Measurements from ENCODE around the gene SLC16A10. TPM values are rescaled to one million over a fixed set of nuclear protein-coding genes. Genes with fewer than 3 reads are reported as not detected.

Gene SLC16A10
- total RNA-seq, 2 donors from 2014 or later = 24.4 to 32.4 TPM

GRCh38 chr6:111072801-111073360, 14.4 kb upstream of the SLC16A10 start:
- no peak for DNase-seq (ENCODE audit: low spot score)
- no peak for ATAC-seq (ENCODE audit: insufficient number of reproducible peaks, low FRiP score, low read depth)
- no peak for TF ChIP-seq CTCF (IDR thresholded peaks at IDR 0.05)
- no peaks in the 10 kb centered on the region for H3K9me3 ChIP-seq
- no peaks in the 10 kb centered on the region for H3K36me3 ChIP-seq
- no peak overlapping the region for H3K4me3 ChIP-seq
- no peak overlapping the region for H3K27ac ChIP-seq
- H3K27me3 ChIP-seq (replicated peaks; ENCODE audit: insufficient read depth) = no peaks in the 10 kb centered on the region
- H3K4me1 ChIP-seq (ENCODE audit: control insufficient read depth in 1 of 2, low read depth in 2 of 2) = peaks cover 0 to 16% of the 10 kb centered on the region in 2 donors

- Histone ChIP-seq H3K27me3 (replicated peaks; ENCODE audit: insufficient read depth) (no peaks in the 10 kb centered on the region), H3K4me3 (no peak overlapping the region), H3K27ac (no peak overlapping the region), H3K9me3 (no peaks in the 10 kb centered on the region), H3K4me1 (ENCODE audit: control insufficient read depth in 1 of 2, low read depth in 2 of 2) (peaks cover 0 to 16% of the 10 kb centered on the region in 2 donors), H3K36me3 (no peaks in the 10 kb centered on the region)
- ATAC-seq (ENCODE audit: insufficient number of reproducible peaks, low FRiP score, low read depth) (no peak), DNase-seq (ENCODE audit: low spot score) (no peak)
- TF ChIP-seq CTCF (IDR thresholded peaks at IDR 0.05) = no peak
Measured at GRCh38 chr6:111074311-111074710, 13.0 kb upstream of the SLC16A10 start.

GRCh38 chr6:111076024-111076695, 11.1 kb upstream of the SLC16A10 start:
- Histone ChIP-seq H3K4me3 (no peak overlapping the region), H3K27ac (peak overlapping the region in 1 of 2 donors; percentile 35), H3K36me3 (no peaks in the 10 kb centered on the region), H3K27me3 (replicated peaks; ENCODE audit: insufficient read depth) (no peaks in the 10 kb centered on the region), H3K4me1 (ENCODE audit: control insufficient read depth in 1 of 2, low read depth in 2 of 2) (peaks cover 0 to 2% of the 10 kb centered on the region in 2 donors), H3K9me3 (no peaks in the 10 kb centered on the region)
- no peak for DNase-seq (ENCODE audit: low spot score)
- no peak for ATAC-seq (ENCODE audit: insufficient number of reproducible peaks, low FRiP score, low read depth)
- no peak for TF ChIP-seq CTCF (IDR thresholded peaks at IDR 0.05)

GRCh38 chr6:111080698-111081097, 6.6 kb upstream of the SLC16A10 start:
- DNase-seq (ENCODE audit: low spot score) (no peak), ATAC-seq (ENCODE audit: insufficient number of reproducible peaks, low FRiP score, low read depth) (no peak)
- Histone ChIP-seq H3K4me1 (ENCODE audit: control insufficient read depth in 1 of 2, low read depth in 2 of 2) (no peaks in the 10 kb centered on the region), H3K36me3 (no peaks in the 10 kb centered on the region), H3K4me3 (no peak overlapping the region), H3K27ac (no peak overlapping the region), H3K9me3 (no peaks in the 10 kb centered on the region), H3K27me3 (replicated peaks; ENCODE audit: insufficient read depth) (no peaks in the 10 kb centered on the region)
- TF ChIP-seq CTCF (IDR thresholded peaks at IDR 0.05) = no peak

- H3K36me3 ChIP-seq = no peaks in the 10 kb centered on the region
- no peak for TF ChIP-seq CTCF (IDR thresholded peaks at IDR 0.05)
- H3K4me1 ChIP-seq (ENCODE audit: control insufficient read depth in 1 of 2, low read depth in 2 of 2) = peaks cover 0 to 8% of the 10 kb centered on the region in 2 donors
- no peak overlapping the region for H3K27ac ChIP-seq
- peak overlapping the region; percentile 72 for H3K4me3 ChIP-seq
- ATAC-seq (ENCODE audit: insufficient number of reproducible peaks, low FRiP score, low read depth) (no peak), DNase-seq (ENCODE audit: low spot score) (no peak)
- no peaks in the 10 kb centered on the region for H3K27me3 ChIP-seq (replicated peaks; ENCODE audit: insufficient read depth)
- H3K9me3 ChIP-seq = no peaks in the 10 kb centered on the region
Measured at GRCh38 chr6:111086685-111087084, 618 bp upstream of the SLC16A10 start.

All from thoracic aorta (tissue), 2 donors.